Loucy (cell line): Measurements from ENCODE around the gene PYGL.

Experiments used
- H2AFZ ChIP-seq: fragments of 200-600 bp; sonication (generic); 2 replicates; pipeline ENCODE4 v1.6.0; 2016; ENCODE audit warnings: antibody characterized with exemption, mild to moderate bottlenecking, low read length, moderate library complexity
- H3F3A ChIP-seq: fragments of 200-600 bp; 2 replicates; pipeline ENCODE4 v1.6.0; 2016; ENCODE audit warnings: antibody characterized with exemption, low read depth, mild to moderate bottlenecking
- H3K27me3 ChIP-seq: fragments of 200-600 bp; sonication (generic); 2 replicates; pipeline ENCODE4 v1.6.1; 2014; ENCODE audit warnings: low read length, mild to moderate bottlenecking; ENCODE audit not compliant: insufficient read depth, poor library complexity, severe bottlenecking
- H3K36me3 ChIP-seq: fragments of 200-600 bp; sonication (generic); 2 replicates; pipeline ENCODE4 v1.6.1; 2016; ENCODE audit warnings: low read length; ENCODE audit not compliant: insufficient read depth
- H3K4me1 ChIP-seq: fragments of 200-600 bp; sonication (generic); 2 replicates; pipeline ENCODE4 v1.5.1; 2014; ENCODE audit warnings: low read length, mild to moderate bottlenecking; ENCODE audit not compliant: insufficient read depth, poor library complexity, severe bottlenecking
- H3K4me2 ChIP-seq: fragments of 200-600 bp; sonication (generic); 2 replicates; pipeline ENCODE4 v1.6.0; 2014; ENCODE audit warnings: antibody characterized with exemption, low read length, low read depth, mild to moderate bottlenecking; ENCODE audit not compliant: poor library complexity, severe bottlenecking
- H3K4me3 ChIP-seq: fragments of 200-600 bp; sonication (generic); 2 replicates; pipeline ENCODE4 v1.5.1; 2014; ENCODE audit warnings: low read length, mild to moderate bottlenecking, mixed read lengths; ENCODE audit not compliant: poor library complexity, severe bottlenecking
- H3K79me2 ChIP-seq: fragments of 200-600 bp; sonication (generic); 2 replicates; pipeline ENCODE4 v1.6.1; 2014; ENCODE audit warnings: low read length; ENCODE audit not compliant: insufficient read depth
- H3K9ac ChIP-seq: fragments of 200-600 bp; sonication (generic); 2 replicates; pipeline ENCODE4 v1.6.0; 2014; ENCODE audit warnings: mild to moderate bottlenecking, low read depth, low read length, moderate library complexity; ENCODE audit not compliant: poor library complexity, severe bottlenecking
- H3K9me2 ChIP-seq: fragments of 200-600 bp; sonication (generic); replicated peaks from 2 replicates; pipeline ENCODE4 v1.6.1; 2016; ENCODE audit warnings: low read depth, low read length, mixed read lengths
- H3K9me3 ChIP-seq: fragments of 200-600 bp; sonication (generic); 2 replicates; pipeline ENCODE4 v1.6.1; 2014; ENCODE audit warnings: mild to moderate bottlenecking, antibody characterized with exemption, low read length, low read depth; ENCODE audit not compliant: insufficient read depth
- H4K20me1 ChIP-seq: fragments of 200-600 bp; sonication (generic); 2 replicates; pipeline ENCODE4 v1.6.0; 2014; ENCODE audit warnings: antibody characterized with exemption, low read length, mild to moderate bottlenecking; ENCODE audit not compliant: insufficient read depth, poor library complexity, severe bottlenecking
- EZH2phosphoT487 ChIP-seq: fragments of 200-600 bp; IDR thresholded peaks from 2 replicates; pipeline ENCODE4 v1.6.1; 2018; ENCODE audit warnings: antibody characterized with exemption, mild to moderate bottlenecking, moderate library complexity, borderline replicate concordance
- TF ChIP-seq, protein P1 (sequence below): fragments of 200-600 bp; sonication (generic); conservative IDR thresholded peaks from 2 replicates; pipeline ENCODE4 v1.5.1; 2014; ENCODE audit warnings: mild to moderate bottlenecking, antibody characterized with exemption, low read length

Gene PYGL

DNA sequence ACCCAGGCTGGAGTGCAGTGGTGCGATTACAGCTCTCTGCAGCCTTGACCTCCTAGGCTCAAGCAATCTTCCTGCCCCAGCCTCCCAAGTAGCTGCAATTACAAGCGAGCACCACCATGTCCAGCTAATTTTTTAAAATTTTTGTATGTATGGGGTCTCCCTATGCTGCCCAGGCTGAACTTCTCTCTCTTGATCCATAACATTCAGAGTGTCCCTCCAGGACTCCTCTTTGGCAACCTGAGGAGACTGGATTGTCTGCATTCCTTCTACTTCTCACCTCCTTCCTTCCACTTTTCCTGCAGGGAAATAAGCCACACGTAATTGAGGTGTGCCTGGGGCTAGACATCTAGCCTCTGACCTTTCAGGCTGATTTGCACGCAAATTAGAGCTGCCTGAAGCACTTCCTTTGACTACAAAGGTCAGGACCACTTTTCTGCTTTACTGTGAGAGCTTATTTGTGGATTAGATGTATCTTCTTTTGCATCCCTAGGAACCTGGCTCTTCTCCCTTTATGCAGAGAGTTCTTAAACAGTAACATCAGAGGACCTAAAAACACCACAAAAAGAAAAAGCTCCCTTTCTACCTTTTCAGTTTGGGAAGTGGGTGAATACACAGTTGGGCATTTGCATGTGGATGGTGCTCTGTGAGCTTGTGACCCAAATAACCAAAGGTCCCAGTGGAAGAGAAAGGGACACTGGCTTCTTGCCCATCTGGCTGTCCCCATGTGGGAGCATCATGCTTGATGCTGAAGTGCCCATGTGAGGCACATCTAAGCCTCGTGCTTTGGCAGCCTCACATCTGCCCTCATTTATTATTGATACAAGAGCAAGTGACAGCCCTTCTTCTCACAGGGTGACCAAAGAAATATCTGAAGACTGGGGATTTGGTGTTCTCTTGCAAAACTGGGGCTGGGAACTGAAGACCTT, 33.5 kb downstream of the PYGL start:
- H3K4me2 ChIP-seq = no peak overlapping the region

DNA sequence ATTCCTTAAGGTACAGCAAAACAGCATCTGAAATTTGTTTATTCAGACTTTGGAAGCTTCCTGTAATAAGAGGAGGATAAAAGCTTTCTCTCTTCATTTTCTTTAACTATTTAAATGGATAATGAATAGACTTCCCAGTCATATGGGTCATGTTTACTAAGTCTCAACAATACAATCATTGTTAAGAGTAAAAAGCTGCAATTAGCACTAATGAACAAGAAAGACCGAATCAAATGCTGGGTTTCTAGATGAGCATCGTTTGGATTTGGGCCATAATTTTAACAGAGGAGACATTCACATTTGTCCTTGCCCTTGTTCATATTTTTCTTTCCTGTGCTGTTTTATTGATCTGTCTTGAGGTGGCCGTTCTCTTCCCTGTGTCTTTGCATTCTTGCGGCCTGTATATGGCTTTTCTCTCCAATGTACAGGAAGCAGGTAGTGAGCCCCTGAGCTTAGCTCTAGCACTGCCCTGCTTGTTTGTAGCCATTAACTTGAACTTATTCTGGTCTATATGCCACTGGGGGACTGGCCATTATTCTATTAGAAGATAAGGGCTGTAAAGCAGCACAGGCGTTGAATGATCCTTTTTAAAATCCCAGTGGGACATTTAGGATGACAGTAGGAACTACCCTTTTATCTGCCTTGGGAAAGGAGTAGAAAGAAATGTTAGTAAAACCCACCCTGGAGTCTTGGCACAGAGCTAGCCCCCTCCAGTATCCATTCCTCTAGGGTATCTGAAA, 37.8 kb downstream of the PYGL start:
- peaks cover 12% of the 10 kb centered on the region for H3K4me1 ChIP-seq
- no peaks in the 10 kb centered on the region for H3K9me2 ChIP-seq
- no peak overlapping the region for H3K4me3 ChIP-seq
- H3K27me3 ChIP-seq = no peaks in the 10 kb centered on the region
- no peaks in the 10 kb centered on the region for H3F3A ChIP-seq
- no peak overlapping the region for H2AFZ ChIP-seq
- H4K20me1 ChIP-seq = no peaks in the 10 kb centered on the region
- H3K36me3 ChIP-seq = peaks cover 13% of the 10 kb centered on the region; the same call in 1 of the 2 replicates
- no peaks in the 10 kb centered on the region for H3K9me3 ChIP-seq
- no peak overlapping the region for H3K4me2 ChIP-seq
- no peak overlapping the region for H3K9ac ChIP-seq
- TF ChIP-seq, protein P1, sequence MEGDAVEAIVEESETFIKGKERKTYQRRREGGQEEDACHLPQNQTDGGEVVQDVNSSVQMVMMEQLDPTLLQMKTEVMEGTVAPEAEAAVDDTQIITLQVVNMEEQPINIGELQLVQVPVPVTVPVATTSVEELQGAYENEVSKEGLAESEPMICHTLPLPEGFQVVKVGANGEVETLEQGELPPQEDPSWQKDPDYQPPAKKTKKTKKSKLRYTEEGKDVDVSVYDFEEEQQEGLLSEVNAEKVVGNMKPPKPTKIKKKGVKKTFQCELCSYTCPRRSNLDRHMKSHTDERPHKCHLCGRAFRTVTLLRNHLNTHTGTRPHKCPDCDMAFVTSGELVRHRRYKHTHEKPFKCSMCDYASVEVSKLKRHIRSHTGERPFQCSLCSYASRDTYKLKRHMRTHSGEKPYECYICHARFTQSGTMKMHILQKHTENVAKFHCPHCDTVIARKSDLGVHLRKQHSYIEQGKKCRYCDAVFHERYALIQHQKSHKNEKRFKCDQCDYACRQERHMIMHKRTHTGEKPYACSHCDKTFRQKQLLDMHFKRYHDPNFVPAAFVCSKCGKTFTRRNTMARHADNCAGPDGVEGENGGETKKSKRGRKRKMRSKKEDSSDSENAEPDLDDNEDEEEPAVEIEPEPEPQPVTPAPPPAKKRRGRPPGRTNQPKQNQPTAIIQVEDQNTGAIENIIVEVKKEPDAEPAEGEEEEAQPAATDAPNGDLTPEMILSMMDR = no peak
- TF ChIP-seq EZH2phosphoT487 = no peak
- H3K79me2 ChIP-seq = no peaks in the 10 kb centered on the region

More for the DNA sequence above, 33.5 kb downstream of the PYGL start:
- peaks cover 25% of the 10 kb centered on the region; the same call in 1 of the 2 replicates for H3K36me3 ChIP-seq
- no peaks in the 10 kb centered on the region for H3K9me3 ChIP-seq
- H3K4me1 ChIP-seq = peaks cover 5% of the 10 kb centered on the region
- H3F3A ChIP-seq = no peaks in the 10 kb centered on the region
- H3K79me2 ChIP-seq = no peaks in the 10 kb centered on the region
- H3K27me3 ChIP-seq = no peaks in the 10 kb centered on the region
- H3K4me3 ChIP-seq = no peak overlapping the region
- H4K20me1 ChIP-seq = no peaks in the 10 kb centered on the region
- H3K9me2 ChIP-seq = no peaks in the 10 kb centered on the region
- no peak overlapping the region for H3K9ac ChIP-seq
- TF ChIP-seq, protein P1 = no peak
- TF ChIP-seq EZH2phosphoT487 = no peak
- no peak overlapping the region for H2AFZ ChIP-seq

GRCh38 chr14:50904719-50905118, 39.6 kb downstream of the PYGL start:
- no peaks in the 10 kb centered on the region for H3K79me2 ChIP-seq
- no peaks in the 10 kb centered on the region for H3K9me3 ChIP-seq
- TF ChIP-seq, protein P1 = no peak
- TF ChIP-seq EZH2phosphoT487 = no peak
- H2AFZ ChIP-seq = no peak overlapping the region
- H3K4me2 ChIP-seq = no peak overlapping the region
- H3F3A ChIP-seq = no peaks in the 10 kb centered on the region
- no peaks in the 10 kb centered on the region for H3K27me3 ChIP-seq
- no peaks in the 10 kb centered on the region for H3K9me2 ChIP-seq
- H3K9ac ChIP-seq = no peak overlapping the region
- no peak overlapping the region for H3K4me3 ChIP-seq
- peaks cover 11% of the 10 kb centered on the region for H3K4me1 ChIP-seq
- H3K36me3 ChIP-seq = peaks cover 4% of the 10 kb centered on the region; the same call in 1 of the 2 replicates
- no peaks in the 10 kb centered on the region for H4K20me1 ChIP-seq
